ENCODE data around the gene POLD3. TPM values are rescaled to one million over a fixed set of nuclear protein-coding genes. Genes with fewer than 3 reads are reported as not detected.

The POLD3 gene
- total RNA-seq, 1 donor from 2014 or later = 10.3 TPM

DNA sequence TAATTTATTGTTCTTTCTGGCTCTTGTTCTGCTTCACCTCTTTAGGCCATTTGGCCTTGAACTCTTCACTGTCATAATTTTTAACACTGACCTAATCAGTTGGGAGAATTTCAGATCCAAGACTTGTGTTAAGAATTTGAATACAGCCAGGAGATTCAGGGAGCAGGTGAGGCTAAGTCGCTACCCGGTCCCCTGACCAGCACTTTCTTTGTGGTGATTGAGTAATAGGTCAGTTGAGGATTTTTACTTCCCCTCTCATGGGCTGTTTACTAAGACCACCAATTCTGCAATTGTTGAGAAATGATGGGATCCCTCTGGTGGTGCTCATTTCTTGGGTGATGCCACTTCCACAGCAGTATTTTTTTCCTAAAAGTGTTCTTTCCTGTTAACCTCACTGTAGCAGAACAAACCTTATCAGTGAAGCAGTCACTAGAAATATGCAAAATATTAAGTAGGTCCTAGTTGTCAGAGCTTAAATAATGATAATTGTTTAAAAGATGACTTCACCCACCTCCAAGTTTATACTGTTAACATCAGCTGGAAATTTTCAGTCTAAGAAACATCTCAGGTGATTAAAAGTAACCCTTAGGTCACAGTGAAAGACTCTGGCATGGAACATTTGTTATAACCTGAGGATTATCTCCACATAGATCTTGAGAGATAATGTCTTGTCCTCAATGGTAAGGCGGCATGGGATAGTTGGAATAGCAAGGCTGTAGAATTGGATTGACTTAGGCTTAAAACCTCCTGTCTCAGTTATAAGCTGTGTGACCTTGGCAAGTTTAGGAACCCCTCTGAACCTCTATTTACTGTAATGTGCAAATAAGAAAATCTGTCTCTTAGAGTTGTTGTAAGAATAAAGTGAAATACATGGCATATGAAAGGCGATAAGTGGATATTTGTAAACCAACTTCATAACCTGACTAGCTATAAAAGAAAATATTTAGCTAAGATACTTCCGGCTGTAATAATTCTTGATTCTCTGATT, 41.3 kb downstream of the POLD3 start:
- no peaks in the 10 kb centered on the region for H3K9me3 ChIP-seq
- TF ChIP-seq, protein P1, sequence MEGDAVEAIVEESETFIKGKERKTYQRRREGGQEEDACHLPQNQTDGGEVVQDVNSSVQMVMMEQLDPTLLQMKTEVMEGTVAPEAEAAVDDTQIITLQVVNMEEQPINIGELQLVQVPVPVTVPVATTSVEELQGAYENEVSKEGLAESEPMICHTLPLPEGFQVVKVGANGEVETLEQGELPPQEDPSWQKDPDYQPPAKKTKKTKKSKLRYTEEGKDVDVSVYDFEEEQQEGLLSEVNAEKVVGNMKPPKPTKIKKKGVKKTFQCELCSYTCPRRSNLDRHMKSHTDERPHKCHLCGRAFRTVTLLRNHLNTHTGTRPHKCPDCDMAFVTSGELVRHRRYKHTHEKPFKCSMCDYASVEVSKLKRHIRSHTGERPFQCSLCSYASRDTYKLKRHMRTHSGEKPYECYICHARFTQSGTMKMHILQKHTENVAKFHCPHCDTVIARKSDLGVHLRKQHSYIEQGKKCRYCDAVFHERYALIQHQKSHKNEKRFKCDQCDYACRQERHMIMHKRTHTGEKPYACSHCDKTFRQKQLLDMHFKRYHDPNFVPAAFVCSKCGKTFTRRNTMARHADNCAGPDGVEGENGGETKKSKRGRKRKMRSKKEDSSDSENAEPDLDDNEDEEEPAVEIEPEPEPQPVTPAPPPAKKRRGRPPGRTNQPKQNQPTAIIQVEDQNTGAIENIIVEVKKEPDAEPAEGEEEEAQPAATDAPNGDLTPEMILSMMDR (IDR thresholded peaks at IDR 0.05) = no peak
- intact Hi-C loops (cut with DNase I) = loop anchor here (2.0 kb wide), 1 partner anchor 93 kb away; no protein-coding TSS in a partner anchor
- no peak overlapping the region for H3K27ac ChIP-seq
- DNase-seq (ENCODE audit: low spot score in 2 of 2) = no peak
- H3K27me3 ChIP-seq = no peaks in the 10 kb centered on the region
- peaks cover 0 to 3% of the 10 kb centered on the region in 2 donors for H3K4me1 ChIP-seq
- H3K36me3 ChIP-seq = peaks cover 6 to 12% of the 10 kb centered on the region in 2 donors
- no peak overlapping the region for H3K4me3 ChIP-seq

DNA sequence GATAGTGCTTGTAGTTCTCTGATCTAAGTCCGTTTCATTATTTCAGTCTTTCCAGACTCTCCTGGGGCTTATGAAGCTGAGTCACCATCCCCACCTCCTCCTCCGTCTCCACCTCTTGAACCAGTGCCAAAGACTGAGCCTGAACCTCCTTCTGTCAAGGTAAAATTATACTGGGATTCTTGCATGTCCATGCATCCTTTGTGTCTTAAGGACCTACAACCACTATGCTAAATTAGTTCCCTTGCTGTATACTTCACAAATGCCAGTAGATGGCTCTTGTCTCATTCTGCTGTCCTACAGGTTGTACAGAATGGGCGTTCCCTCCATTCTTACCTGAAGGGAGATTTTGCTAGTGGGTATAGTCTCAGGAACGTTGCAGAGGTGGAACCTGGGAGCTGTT, 42.2 kb downstream of the POLD3 start:
- intact Hi-C loops (cut with DNase I) = loop anchor here (2.0 kb wide), 1 partner anchor 92 kb away; no protein-coding TSS in a partner anchor

DNA sequence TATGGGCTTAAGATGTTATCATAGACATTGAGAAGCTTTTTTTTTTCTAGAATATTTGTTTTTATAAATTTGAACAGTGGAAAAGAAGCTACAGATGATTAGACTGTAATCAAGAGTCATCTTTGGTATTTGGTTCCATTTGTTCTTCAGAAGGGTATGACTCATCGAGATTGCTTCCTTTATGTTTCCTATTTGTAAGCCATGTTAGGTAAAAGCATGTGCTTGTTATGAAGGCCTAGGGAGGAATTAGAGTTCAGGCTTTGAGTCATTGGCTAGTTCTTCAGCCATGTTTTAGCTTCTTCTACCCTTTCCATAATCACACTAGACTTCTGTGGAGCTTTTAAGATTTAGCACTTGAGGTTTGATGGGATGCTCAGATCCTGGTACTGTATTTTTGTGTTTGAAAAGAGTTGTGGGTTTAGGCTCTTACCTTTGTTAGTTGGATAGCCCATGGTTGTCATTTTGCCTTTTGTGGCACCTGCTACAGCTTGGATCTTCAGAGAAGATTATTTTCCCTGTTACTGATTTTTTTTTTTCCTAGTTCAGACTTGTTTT, 44.3 kb downstream of the POLD3 start:
- Histone ChIP-seq H3K36me3 (peaks cover 8 to 27% of the 10 kb centered on the region in 2 donors), H3K27me3 (no peaks in the 10 kb centered on the region), H3K9me3 (no peaks in the 10 kb centered on the region), H3K4me1 (peaks cover 0 to 3% of the 10 kb centered on the region in 2 donors), H3K27ac (peak overlapping the region in 1 of 2 donors; percentile 22), H3K4me3 (no peak overlapping the region)
- intact Hi-C loops (cut with DNase I) = no loop called here
- TF ChIP-seq, protein P1 (IDR thresholded peaks at IDR 0.05) = no peak
- no peak for DNase-seq (ENCODE audit: low spot score in 2 of 2)

More for the DNA sequence above, 42.2 kb downstream of the POLD3 start:
- no peaks in the 10 kb centered on the region for H3K9me3 ChIP-seq
- no peak overlapping the region for H3K27ac ChIP-seq
- DNase-seq (ENCODE audit: low spot score in 2 of 2) = no peak
- H3K36me3 ChIP-seq = peaks cover 0 to 14% of the 10 kb centered on the region in 2 donors
- TF ChIP-seq, protein P1 (IDR thresholded peaks at IDR 0.05) = peak in 1 of 3 experiments; percentile 33
- no peaks in the 10 kb centered on the region for H3K27me3 ChIP-seq
- H3K4me3 ChIP-seq = no peak overlapping the region
- peaks cover 0 to 3% of the 10 kb centered on the region in 2 donors for H3K4me1 ChIP-seq

DNA sequence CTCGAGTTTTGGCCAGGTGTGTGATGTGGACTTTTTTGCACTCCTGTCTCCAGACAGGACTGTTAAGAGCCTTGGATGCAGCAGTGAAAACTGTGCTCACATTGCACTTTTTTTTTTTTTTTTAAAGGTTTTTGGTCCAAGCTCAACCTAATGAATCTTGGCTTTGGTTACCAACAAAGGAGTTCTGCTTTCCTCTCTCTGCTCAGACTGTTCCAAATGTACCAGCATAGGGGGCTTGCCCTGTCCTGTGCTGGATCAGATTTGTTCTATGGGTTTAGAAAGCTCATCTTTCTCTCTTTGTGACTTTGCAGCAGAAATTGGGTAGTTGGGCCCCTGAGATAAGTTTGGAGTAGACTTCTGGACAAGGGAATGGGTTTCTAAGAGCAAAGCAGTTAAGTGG, 45.3 kb downstream of the POLD3 start:
- TF ChIP-seq, protein P1 (IDR thresholded peaks at IDR 0.05) = no peak
- H3K9me3 ChIP-seq = no peaks in the 10 kb centered on the region
- no peak overlapping the region for H3K4me3 ChIP-seq
- peaks cover 8 to 27% of the 10 kb centered on the region in 2 donors for H3K36me3 ChIP-seq
- no peak overlapping the region for H3K27ac ChIP-seq
- peaks cover 0 to 3% of the 10 kb centered on the region in 2 donors for H3K4me1 ChIP-seq
- DNase-seq (ENCODE audit: low spot score in 2 of 2) = no peak
- no peaks in the 10 kb centered on the region for H3K27me3 ChIP-seq
- intact Hi-C loops (cut with DNase I) = no loop called here

DNA sequence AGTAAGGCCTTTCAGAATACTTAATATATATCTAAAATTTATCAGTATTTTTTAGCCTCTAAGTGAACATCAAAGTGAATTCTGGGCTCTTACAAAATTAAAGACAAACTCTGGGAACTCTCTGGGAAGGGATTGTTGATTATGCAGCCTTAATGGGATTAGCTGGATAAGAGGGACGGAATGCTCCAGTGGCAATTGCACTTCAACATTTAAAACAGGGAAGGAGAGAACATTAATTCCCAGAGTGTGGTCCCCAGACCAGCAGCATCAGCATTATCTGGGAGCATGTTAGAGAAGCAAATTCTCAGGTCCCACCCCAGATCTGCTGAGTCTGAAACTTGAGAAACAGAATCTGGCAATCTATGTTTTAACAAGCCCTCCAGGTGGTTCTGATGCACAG, 46.5 kb downstream of the POLD3 start:
- intact Hi-C loops (cut with DNase I) = no loop called here
- no peaks in the 10 kb centered on the region for H3K27me3 ChIP-seq
- no peak overlapping the region for H3K27ac ChIP-seq
- no peaks in the 10 kb centered on the region for H3K9me3 ChIP-seq
- DNase-seq (ENCODE audit: low spot score in 2 of 2) = no peak
- H3K36me3 ChIP-seq = peaks cover 8 to 27% of the 10 kb centered on the region in 2 donors
- no peak overlapping the region for H3K4me3 ChIP-seq
- H3K4me1 ChIP-seq = no peaks in the 10 kb centered on the region
- TF ChIP-seq, protein P1 (IDR thresholded peaks at IDR 0.05) = no peak
